ENCODE data around the gene ZMYND15.

- TF ChIP-seq CTCF (IDR thresholded peaks at IDR 0.05; ENCODE audit: poor library complexity, severe bottlenecking), result no peak
- TF ChIP-seq EZH2 (IDR thresholded peaks at IDR 0.05; ENCODE audit: borderline replicate concordance, insufficient read depth, low read length, poor library complexity, severe bottlenecking), result no peak
- TF ChIP-seq MXI1 (conservative IDR thresholded peaks at IDR 0.05; ENCODE audit: poor library complexity, severe bottlenecking), result no peak
- TF ChIP-seq SMC3 (conservative IDR thresholded peaks at IDR 0.05; ENCODE audit: poor library complexity), result no peak
- no peak for TF ChIP-seq RAD21 (conservative IDR thresholded peaks at IDR 0.05)
- TF ChIP-seq TAF1 (IDR thresholded peaks at IDR 0.05; ENCODE audit: low read depth), result no peak
These were observed 20.5 kb upstream of the ZMYND15 start for GRCh38 chr17:4719146-4719545.
